ENCODE results near the gene ATP5F1E.

- TF ChIP-seq CTCF (IDR thresholded peaks at IDR 0.05; ENCODE audit: low read length) (no peak), EZH2 (IDR thresholded peaks at IDR 0.05; ENCODE audit: borderline replicate concordance, low read length) (no peak)
Measured at GRCh38 chr20:59016795-59017492, 15.2 kb downstream of the ATP5F1E start.
